Measurements from ENCODE around the gene AFAP1L1. TPM values are rescaled to one million over a fixed set of nuclear protein-coding genes. Genes with fewer than 3 reads are reported as not detected.

AFAP1L1 gene
- total and polyA plus RNA-seq, 9 of the 15 experiments (the other 6 are each of a cell fraction or from before 2014, with no cell fraction given): 0.01 to 0.12 (median 0.03) TPM; not detected in 4

DNA sequence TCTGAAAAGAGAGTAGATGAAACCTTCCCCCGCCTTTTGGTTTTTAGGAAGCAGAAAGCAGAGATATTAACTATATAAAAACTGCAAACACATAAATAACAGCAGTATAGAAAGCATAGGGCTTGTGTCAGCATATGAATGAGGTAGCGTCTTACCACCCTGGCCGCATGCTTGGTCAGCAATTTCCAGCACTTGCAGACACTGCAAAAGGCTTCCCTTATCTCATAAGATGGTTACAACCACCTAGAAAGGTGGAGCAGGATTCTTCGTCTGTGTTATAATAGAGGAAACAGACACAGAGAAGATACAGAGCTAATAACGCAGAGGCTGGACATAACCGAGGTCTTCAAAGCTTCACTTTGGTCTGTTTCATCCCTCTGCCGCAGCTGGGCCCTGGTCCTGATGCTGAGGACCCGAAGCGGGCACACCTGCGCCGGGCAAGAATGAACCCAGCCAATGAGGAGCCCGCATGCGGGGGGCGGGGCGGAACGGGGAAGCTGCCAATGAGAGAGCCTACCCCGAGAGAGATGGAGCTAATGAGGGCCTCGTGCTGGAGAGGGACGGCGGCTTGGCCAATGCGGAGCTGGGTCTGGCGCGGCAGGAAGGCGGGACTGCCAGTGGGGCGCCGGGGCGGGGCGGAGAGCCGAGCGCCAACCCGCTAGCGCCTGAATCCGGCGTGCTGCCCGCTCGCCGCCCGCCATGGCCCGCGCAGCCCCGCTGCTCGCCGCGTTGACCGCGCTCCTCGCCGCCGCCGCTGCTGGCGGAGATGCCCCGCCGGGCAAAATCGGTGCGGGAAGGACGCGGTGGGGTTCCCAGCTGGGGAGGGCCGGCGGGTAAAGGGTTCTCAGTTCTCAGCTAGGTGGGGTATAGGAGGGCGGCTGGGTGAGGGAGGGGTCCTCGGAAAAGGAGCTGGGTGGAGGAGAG is 86.0 kb downstream of the AFAP1L1 start, which contains the start of gene PCYOX1L (continued):
- no peak for TF ChIP-seq ATF1 (CRISPR knock-in tag; IDR thresholded peaks at IDR 0.05)
- 0 out of 2 replicates have a peak, but pooled peaks have one; percentile 48 for TF ChIP-seq ATF1 (tag; IDR thresholded peaks at IDR 0.05)
- no peak for TF ChIP-seq U2AF1 (optimal IDR thresholded peaks at IDR 0.05; ENCODE audit: low read depth, low read length)
- no peak for TF ChIP-seq SP1 (CRISPR knock-in tag; IDR thresholded peaks at IDR 0.05)
- no peak for TF ChIP-seq EP300 (IDR thresholded peaks at IDR 0.05; ENCODE audit: low read length)
- no peak for TF ChIP-seq SMARCA4 (IDR thresholded peaks at IDR 0.05)
- TF ChIP-seq, protein P1, sequence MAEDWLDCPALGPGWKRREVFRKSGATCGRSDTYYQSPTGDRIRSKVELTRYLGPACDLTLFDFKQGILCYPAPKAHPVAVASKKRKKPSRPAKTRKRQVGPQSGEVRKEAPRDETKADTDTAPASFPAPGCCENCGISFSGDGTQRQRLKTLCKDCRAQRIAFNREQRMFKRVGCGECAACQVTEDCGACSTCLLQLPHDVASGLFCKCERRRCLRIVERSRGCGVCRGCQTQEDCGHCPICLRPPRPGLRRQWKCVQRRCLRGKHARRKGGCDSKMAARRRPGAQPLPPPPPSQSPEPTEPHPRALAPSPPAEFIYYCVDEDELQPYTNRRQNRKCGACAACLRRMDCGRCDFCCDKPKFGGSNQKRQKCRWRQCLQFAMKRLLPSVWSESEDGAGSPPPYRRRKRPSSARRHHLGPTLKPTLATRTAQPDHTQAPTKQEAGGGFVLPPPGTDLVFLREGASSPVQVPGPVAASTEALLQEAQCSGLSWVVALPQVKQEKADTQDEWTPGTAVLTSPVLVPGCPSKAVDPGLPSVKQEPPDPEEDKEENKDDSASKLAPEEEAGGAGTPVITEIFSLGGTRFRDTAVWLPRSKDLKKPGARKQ (CRISPR knock-in tag; IDR thresholded peaks at IDR 0.05): no peak
- no peak for TF ChIP-seq NCOA2 (IDR thresholded peaks at IDR 0.05; ENCODE audit: partially characterized antibody in 2 of 2)
- TF ChIP-seq ILK (tag; IDR thresholded peaks at IDR 0.05; ENCODE audit: borderline replicate concordance, low read depth): no peak
- TF ChIP-seq NFYB (IDR thresholded peaks at IDR 0.05; ENCODE audit: extremely low read depth, insufficient read length): peak; percentile 78
- TF ChIP-seq KDM4B (IDR thresholded peaks at IDR 0.05; ENCODE audit: borderline replicate concordance in 2 of 2, low read depth in 1 of 2): no peak
- no peak for TF ChIP-seq ZNF57 (CRISPR knock-in tag; IDR thresholded peaks at IDR 0.05)
- no peak for TF ChIP-seq SIRT6 (IDR thresholded peaks at IDR 0.05; ENCODE audit: low read depth, low read length)
- peak; percentile 62; the same call in 1 of the 2 replicates for TF ChIP-seq SUPT5H (IDR thresholded peaks at IDR 0.05)
- no peak for TF ChIP-seq ZNF232 (CRISPR knock-in tag; IDR thresholded peaks at IDR 0.05)
- TF ChIP-seq ZNF197 (CRISPR knock-in tag; IDR thresholded peaks at IDR 0.05; ENCODE audit: low read depth): no peak
- peak; percentile 52 to 98; a peak in 2 of 4 replicates for TF ChIP-seq NONO (IDR thresholded peaks at IDR 0.05; ENCODE audit: low read depth in 2 of 2, low read length in 1 of 2)
- no peak for TF ChIP-seq MYNN (IDR thresholded peaks at IDR 0.05)
- TF ChIP-seq MYNN (CRISPR knock-in tag; IDR thresholded peaks at IDR 0.05): no peak
- TF ChIP-seq, protein P2, sequence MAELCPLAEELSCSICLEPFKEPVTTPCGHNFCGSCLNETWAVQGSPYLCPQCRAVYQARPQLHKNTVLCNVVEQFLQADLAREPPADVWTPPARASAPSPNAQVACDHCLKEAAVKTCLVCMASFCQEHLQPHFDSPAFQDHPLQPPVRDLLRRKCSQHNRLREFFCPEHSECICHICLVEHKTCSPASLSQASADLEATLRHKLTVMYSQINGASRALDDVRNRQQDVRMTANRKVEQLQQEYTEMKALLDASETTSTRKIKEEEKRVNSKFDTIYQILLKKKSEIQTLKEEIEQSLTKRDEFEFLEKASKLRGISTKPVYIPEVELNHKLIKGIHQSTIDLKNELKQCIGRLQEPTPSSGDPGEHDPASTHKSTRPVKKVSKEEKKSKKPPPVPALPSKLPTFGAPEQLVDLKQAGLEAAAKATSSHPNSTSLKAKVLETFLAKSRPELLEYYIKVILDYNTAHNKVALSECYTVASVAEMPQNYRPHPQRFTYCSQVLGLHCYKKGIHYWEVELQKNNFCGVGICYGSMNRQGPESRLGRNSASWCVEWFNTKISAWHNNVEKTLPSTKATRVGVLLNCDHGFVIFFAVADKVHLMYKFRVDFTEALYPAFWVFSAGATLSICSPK (IDR thresholded peaks at IDR 0.05; ENCODE audit: borderline replicate concordance): no peak

All from K562 (cell line).